SK-MEL-5 (cell line): ENCODE results near the gene TRANK1. TPM values are rescaled to one million over a fixed set of nuclear protein-coding genes. Genes with fewer than 3 reads are reported as not detected.
A peak's percentile ranks its signal among the peaks of the same experiment; 100 is the strongest.

Experiments
- DNase-seq: peaks from one replicate; pipeline ENCODE4 v3.0.0-alpha.2; 2016; ENCODE audit warnings: low read depth, low spot score
- in situ Hi-C: cut with HindIII; loops from 2 replicates; pipeline ENCODE4 v1.10.0; 2016; ENCODE audit warnings: low sequenced_read_pairs, high pct_unique_total_duplicates, low pct_unique_long_range_greater_than_20kb
- polyA plus RNA-seq, 2 experiments: library from polyadenylated mRNA; depleted of rRNA; stranded (reverse); fragments of >200 nt; gene quantifications; 2 replicates each; pipeline ENCODE4 v1.2.3, GENCODE V29; 2015
- total RNA-seq: library from RNA; depleted of rRNA; stranded (reverse); fragments of >200 nt; shearing (Covaris generic); gene quantifications from 2 replicates; pipeline ENCODE4 v1.2.3, GENCODE V29; 2014; rRNA removed

TRANK1 gene
- total RNA-seq: 4.0 and 5.6 TPM in 2 replicates
- 5.1 and 8.9 TPM in 2 replicates for polyA plus RNA-seq (2015; cell fraction: cytosol; rRNA removed)
- 16.3 and 26.6 TPM in 2 replicates for polyA plus RNA-seq (2015; cell fraction: nucleus; rRNA removed)

DNA sequence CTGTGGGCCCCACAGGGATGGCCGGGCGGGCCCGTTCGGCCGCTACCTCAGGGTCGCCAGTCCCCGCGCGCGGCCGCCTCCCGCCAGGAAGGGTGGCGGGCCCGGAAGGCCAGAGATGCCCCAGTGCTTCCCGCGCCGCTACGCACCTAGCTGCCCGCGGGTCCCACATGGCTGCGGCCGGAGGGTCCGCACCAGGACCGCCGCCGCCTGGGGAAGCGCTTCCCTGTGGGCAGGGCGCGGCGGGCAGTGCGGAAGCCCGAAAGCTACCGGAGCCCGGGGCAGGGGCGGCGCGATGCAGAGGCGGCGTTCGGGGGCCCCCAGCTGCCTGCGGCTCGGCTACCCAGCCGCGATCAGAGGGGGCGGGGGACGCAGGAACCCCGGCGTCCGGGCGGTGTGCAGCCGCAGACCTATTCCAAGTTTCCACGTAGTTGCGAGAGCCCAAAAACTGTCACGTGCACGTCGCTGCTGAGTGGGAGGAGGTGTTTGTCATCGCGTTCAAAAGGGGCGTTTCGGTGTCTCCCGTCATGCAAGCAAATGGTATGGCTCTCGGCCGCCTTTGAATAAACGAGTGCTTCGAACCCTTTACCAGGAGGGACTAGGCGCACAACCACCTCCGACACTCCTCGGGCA lies at the start of gene TRANK1:
TSS of gene TRANK1 (minus strand) at position 414 of the 630 bp plus-strand sequence. CDS start at position 169, 245 bp downstream.
- in situ Hi-C loops: no loop called here
- no peak for DNase-seq

DNA sequence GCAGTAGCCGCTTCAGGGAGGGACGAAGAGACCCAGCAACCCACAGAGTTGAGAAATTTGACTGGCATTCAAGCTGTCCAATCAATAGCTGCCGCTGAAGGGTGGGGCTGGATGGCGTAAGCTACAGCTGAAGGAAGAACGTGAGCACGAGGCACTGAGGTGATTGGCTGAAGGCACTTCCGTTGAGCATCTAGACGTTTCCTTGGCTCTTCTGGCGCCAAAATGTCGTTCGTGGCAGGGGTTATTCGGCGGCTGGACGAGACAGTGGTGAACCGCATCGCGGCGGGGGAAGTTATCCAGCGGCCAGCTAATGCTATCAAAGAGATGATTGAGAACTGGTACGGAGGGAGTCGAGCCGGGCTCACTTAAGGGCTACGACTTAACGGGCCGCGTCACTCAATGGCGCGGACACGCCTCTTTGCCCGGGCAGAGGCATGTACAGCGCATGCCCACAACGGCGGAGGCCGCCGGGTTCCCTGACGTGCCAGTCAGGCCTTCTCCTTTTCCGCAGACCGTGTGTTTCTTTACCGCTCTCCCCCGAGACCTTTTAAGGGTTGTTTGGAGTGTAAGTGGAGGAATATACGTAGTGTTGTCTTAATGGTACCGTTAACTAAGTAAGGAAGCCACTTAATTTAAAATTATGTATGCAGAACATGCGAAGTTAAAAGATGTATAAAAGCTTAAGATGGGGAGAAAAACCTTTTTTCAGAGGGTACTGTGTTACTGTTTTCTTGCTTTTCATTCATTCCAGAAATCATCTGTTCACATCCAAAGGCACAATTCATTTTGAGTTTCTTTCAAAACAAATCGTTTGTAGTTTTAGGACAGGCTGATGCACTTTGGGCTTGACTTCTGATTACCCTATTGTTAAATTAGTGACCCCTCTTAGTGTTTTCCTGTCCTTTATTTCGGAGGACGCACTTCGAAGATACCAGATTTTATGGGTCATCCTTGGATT lies 48.8 kb upstream of the TRANK1 start, which contains the start of gene MLH1:
TSS of gene MLH1 (plus strand) at position 193 of the 958 bp plus-strand sequence. CDS start at position 223, 30 bp downstream.
- DNase-seq: peak; percentile 100
- in situ Hi-C loops: no loop called here

DNA sequence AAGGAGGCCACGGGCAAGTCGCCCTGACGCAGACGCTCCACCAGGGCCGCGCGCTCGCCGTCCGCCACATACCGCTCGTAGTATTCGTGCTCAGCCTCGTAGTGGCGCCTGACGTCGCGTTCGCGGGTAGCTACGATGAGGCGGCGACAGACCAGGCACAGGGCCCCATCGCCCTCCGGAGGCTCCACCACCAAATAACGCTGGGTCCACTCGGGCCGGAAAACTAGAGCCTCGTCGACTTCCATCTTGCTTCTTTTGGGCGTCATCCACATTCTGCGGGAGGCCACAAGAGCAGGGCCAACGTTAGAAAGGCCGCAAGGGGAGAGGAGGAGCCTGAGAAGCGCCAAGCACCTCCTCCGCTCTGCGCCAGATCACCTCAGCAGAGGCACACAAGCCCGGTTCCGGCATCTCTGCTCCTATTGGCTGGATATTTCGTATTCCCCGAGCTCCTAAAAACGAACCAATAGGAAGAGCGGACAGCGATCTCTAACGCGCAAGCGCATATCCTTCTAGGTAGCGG lies 48.0 kb upstream of the TRANK1 start, which contains the start of gene EPM2AIP1:
TSS of gene EPM2AIP1 (minus strand) at position 326 of the 520 bp plus-strand sequence. CDS start at position 272, 54 bp downstream.
- no peak for DNase-seq
- in situ Hi-C loops: no loop called here

DNA sequence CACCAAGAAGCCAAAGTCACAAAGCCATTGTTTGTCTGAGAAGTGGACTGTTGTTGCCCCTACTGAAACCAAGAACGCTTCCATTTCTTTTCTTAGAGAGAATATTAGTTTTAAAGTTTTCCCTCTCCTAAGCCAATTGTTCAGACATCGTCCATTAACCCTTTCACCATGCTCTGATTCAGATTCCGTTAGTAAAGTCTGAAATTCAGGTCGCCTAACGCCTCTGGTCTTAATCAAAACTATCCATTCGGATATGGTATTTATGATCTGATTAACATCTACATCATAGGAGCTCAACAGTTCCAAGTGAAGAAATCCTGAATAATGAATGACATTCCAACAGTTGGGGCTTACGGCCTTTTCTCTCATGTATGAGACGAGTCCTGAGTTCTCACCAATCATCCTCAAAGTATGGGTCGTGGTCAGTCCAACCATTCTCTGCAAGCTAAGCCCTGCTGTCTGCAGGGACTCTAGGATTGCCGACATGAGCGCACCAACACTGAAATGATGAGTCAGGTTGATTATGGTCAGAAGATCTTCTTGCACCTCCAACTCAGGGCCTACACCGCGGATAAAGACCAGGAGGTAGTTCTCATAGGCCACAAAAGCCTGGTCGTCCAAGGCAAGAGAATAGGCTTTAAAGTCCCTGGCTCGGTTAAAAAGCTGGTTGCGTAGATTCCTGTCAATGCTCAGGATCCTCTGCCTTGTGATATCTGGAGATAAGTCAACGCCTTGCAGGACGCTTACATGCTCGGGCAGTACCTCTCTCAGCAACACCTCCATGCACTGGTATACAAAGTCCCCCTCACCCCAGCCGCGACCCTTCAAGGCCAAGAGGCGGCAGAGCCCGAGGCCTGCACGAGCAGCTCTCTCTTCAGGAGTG lies 47.3 kb upstream of the TRANK1 start:
- in situ Hi-C loops: no loop called here
- DNase-seq: peak; percentile 44

DNA sequence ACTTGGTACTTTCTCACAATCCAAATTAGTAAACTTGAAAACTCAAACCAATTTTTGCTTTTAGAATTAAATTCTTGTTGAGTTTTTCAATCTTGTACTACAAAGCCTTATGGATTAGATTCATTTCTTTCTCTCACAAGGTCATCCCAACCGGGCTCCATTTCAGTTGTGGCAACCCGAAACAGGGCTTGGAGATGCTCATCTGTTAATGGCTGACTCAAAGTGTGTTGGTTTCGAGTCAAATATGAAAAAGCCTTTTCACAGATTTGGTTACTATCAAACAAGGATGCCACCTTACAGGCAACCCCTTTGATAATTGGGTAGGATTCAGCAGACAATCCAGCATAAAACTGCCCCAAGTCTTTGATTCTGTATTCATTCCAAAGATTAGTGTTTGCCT lies 46.3 kb upstream of the TRANK1 start:
- no peak for DNase-seq
- in situ Hi-C loops: no loop called here

DNA sequence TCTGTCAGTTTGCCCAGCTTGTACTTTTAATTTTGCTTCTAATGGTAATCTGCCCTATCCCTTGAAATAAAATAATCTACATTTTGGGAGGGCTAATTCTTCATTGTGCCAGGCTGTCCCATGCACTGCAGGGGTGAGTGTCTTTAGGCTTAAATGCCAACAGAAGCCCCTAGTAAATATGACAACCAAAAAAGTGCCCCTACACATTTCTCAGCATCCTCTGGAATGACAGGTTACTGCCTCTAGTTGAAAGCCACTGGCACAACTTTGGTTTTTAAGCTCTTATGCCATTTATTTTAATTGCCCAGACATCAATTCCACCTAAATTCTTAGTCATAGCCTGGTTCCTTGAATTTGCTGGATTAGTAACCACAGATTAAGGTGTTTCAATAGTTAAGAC lies 44.7 kb upstream of the TRANK1 start:
- in situ Hi-C loops: no loop called here
- no peak for DNase-seq

DNA sequence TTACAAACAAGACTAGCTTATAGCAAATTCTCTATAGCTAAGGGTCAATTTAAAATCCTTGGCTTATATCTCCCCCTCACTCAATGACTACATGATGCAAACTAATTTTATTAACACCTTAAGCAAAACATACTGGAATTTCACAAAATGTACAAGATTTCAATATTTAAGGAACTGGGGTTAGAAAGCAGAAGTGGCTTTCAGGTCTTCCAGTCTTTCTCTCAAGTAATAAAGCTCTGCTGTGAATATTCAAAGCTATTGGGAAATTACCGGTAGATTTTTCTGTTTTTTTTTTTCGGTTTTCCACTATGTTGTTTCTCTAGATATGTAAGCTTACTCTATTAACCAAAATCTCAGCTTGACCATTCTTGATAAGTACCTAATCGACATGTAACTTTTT lies 44.2 kb upstream of the TRANK1 start:
- in situ Hi-C loops: no loop called here
- DNase-seq: no peak

DNA sequence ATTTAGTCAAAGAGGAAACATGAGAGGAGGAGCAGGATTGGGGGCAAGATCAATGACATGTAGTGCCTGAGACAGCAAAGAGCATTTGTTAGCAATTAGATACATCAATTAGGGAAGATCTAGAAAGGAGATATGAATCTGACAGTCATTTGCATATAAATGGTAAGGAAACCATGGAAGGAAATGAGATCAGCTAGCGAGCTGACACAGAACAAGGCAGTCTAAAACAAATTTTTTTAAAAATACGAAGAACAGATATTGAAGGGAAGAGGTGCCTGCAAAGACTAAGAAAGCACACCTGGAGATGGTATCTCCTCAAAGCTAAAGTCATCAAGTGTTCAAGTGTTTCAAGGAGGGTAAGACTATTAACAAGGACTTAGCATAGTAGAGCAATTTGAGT lies 43.5 kb upstream of the TRANK1 start:
- in situ Hi-C loops: no loop called here

DNA sequence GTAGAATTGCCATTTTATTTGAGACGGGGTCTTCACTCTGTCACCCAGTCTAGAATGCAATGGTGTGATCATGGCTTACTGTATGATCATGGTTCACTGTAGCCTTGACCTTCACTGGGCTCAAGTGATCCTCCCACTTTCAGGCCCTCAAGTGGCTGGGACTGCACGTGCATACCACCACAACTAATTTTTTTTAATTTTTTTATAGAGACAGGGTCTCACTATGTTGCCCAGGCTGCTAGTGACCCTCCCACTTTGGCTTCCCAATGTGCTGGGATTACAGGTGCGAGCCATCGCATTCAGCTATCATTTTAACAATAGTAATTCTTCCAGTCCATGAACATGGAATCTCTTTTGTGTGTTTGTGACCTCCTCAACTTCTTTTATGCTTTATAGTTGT lies 36.2 kb upstream of the TRANK1 start:
- DNase-seq: no peak
- in situ Hi-C loops: no loop called here

More for the DNA sequence above, 43.5 kb upstream of the TRANK1 start:
- DNase-seq: no peak

DNA sequence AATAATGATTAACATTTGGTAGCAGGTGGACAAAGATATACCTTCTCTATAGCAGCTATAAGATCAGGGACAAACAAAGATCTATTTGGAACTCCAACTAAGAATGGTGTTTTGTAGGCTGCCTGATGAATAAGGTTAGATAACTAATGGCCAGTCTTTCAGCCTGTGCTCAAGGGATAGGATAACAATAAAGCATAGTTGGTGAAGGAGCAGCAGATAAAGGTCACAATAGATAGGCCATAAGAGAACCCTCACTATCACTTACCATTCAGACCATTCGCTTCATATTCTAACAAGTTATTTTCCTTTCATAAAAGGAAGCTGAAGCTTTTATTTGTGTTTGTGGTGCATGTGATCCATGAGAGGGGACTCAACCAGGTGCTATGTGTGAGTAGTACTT lies 28.3 kb upstream of the TRANK1 start:
- in situ Hi-C loops: no loop called here

DNA sequence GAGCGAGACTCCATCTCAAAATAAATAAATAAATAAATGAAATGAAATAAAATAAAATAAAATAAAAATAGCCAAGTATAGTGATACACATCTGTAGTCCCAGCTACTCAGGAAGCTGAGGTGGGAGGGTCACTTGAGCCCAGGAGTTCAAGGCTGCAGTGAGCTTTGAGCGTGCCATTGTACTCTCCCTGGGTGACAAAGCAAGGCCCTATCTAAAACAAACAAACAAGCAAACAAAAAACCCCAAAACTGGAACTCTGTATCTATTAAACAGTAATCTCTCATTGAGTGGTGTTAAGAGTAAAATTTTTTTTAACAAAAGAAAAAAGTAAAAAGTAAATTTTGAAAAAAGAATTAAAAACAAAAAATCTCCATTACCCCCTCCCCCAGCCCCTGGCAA lies 27.3 kb upstream of the TRANK1 start:
- DNase-seq: no peak
- in situ Hi-C loops: no loop called here

More for the DNA sequence above, 28.3 kb upstream of the TRANK1 start:
- no peak for DNase-seq

DNA sequence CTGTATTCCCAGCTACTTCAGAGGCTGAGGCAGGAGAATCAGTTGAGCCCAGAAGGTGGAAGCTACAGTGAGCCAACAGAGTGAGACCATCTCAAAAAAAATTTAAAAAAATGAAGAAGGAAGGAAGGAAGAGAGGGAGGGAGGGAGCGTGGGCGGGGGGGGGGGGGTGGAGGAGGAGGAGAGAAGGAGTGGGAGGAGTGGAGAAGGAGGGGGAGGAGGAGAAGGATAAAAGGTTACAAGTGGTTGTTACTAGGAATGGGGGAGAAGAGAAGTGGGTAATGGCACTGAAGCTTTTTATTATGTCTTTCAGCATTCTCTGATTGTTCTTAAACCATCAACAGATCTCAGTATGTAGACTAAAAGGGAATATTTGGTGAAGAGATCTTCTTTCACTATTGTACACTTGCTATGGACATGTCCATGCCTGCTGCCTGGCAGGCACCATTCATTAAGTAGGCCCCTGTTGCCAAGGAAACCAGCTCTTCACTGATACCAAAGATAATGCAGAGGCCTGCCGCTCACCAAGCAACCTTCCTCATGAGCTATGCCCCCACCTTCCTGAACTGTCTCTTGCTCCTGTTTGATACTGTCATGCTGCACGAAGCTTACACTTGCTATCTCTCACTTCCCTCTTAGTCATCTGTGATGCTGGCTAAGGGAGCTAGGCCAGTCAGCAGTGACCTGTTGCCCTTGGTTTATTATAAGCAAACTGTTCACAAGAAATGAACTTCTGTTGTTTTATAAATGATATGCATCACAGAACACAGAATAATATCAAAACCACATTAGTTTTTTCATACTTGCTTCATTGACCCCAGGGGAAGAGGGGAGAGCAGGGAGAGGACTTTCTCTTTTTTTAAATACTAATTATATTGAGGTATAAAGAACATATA lies 24.9 kb upstream of the TRANK1 start:
- in situ Hi-C loops: no loop called here
- no peak for DNase-seq

DNA sequence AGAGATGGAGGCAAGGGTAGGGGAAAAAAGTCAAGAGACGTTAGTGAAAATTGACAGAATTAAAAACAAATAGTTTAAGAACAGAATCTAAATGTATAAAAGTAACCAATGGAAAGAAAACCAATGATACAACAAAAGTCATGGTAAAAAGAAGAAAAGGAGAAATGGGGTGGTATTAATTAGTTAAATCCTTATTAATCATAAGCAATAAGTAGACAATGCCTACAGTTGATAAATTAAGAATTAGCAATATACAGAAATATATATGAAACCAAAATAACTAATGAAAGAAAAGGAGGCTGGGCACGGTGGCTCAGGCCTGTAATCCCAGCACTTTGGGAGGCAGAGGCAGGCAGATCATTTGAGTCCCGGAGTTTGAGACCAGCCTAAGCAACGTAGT lies 24.2 kb upstream of the TRANK1 start:
- no peak for DNase-seq
- in situ Hi-C loops: no loop called here

DNA sequence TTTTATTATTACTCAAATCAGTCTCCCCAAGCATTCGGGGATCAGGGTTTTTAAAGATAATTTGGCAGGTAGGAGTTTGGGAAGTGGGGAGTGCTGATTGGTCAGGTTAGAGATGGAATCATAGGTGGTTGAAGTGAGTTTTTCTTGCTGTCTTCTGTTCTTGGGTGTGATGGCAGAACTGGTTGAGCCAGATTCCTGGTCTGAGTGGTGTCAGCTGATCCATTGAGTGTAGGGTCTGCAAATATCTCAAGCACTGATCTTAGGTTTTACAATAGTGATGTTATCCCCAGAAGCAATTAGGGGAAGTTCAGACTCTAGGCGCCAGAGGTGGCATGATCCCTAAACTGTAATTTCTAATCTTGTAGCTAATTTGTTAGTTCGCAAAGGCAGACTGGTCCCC lies 20.6 kb upstream of the TRANK1 start:
- in situ Hi-C loops: no loop called here

DNA sequence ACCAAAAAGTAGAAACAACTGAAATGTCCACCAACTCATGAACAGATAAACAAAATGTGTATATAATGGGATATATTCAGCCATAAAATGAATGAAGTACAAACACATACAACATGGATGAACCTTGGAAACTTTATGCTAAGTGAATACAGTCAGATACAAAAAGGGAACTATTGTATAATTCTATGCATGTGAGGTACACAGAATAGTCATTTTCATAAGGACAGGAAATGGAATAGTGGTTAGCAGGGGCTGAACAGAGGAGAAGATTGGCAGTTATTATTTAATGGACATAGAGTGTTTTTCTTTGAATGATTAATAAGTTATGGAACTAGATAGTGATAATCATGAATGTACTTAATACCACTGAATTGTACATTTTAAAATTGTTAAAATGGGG lies 20.0 kb upstream of the TRANK1 start:
- DNase-seq: peak; percentile 7
- in situ Hi-C loops: no loop called here

More for the DNA sequence above, 20.6 kb upstream of the TRANK1 start:
- no peak for DNase-seq

DNA sequence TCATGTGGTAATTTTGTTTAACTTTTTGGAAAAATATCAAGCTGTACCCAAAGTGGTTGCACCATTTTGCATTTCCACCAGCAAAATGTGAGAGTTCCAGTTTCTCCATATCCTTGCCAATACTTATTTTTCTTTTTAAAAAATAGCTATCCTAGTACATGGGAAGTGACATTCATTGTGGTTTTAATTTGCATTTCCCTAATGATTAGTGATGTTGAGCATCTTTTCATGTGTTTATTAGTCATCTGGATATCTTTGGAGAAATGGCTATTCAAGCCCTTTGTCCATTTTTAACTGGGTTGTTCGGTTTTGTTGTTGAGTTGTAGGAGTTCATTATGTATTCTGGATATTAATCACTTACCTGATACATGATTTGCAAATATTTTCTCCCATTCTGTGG lies 19.5 kb upstream of the TRANK1 start:
- no peak for DNase-seq
- in situ Hi-C loops: no loop called here
